HL-60/S4 treated with retinoic acid at 250 ng/mL for 4 days and 3 days (cell line): ENCODE measurements around the gene PLCB2.

Experiments used
- in situ Hi-C: fragments of 300-500 bp; cut with MboI; formaldehyde crosslinking; loops from 2 replicates; pipeline ENCODE4 v1.7.0; 2022; ENCODE audit warnings: low sequenced_read_pairs

PLCB2 gene

GRCh38 chr15:40342416-40343320, 34.9 kb upstream of the PLCB2 start:
- in situ Hi-C loops, result no loop called here

- in situ Hi-C loops, result no loop called here
Observed at GRCh38 chr15:40340740-40341400, 33.1 kb upstream of the PLCB2 start, which contains the start of gene CCDC9B. Gene CCDC9B, minus strand, starts transcription at chr15:40340939. Its CDS starts 120 bp downstream, at chr15:40340819.

- in situ Hi-C loops, result no loop called here
Observed at GRCh38 chr15:40340038-40340739, 32.5 kb upstream of the PLCB2 start.

GRCh38 chr15:40339621-40339945, 31.8 kb upstream of the PLCB2 start:
- in situ Hi-C loops, result no loop called here

- in situ Hi-C loops, result no loop called here
Observed at GRCh38 chr15:40338921-40339620, 31.3 kb upstream of the PLCB2 start.

- in situ Hi-C loops, result no loop called here
Observed at GRCh38 chr15:40338041-40338657, 30.4 kb upstream of the PLCB2 start.

- in situ Hi-C loops, result no loop called here
Observed at GRCh38 chr15:40337597-40337996, 29.9 kb upstream of the PLCB2 start.

- in situ Hi-C loops, result no loop called here
Observed at GRCh38 chr15:40336744-40337122, 29.0 kb upstream of the PLCB2 start.

GRCh38 chr15:40335938-40336743, 28.4 kb upstream of the PLCB2 start:
- in situ Hi-C loops, result no loop called here

- in situ Hi-C loops, result no loop called here
Observed at GRCh38 chr15:40334941-40335795, 27.4 kb upstream of the PLCB2 start.

GRCh38 chr15:40334541-40334940, 26.8 kb upstream of the PLCB2 start:
- in situ Hi-C loops, result no loop called here

GRCh38 chr15:40333922-40334492, 26.3 kb upstream of the PLCB2 start:
- in situ Hi-C loops, result no loop called here

GRCh38 chr15:40332113-40332781, 24.5 kb upstream of the PLCB2 start:
- in situ Hi-C loops, result no loop called here

- in situ Hi-C loops, result no loop called here
Observed at GRCh38 chr15:40331637-40332036, 23.9 kb upstream of the PLCB2 start.

GRCh38 chr15:40331026-40331425, 23.3 kb upstream of the PLCB2 start:
- in situ Hi-C loops, result no loop called here

- in situ Hi-C loops, result no loop called here
Observed at GRCh38 chr15:40330368-40330836, 22.7 kb upstream of the PLCB2 start.

- in situ Hi-C loops, result no loop called here
Observed at GRCh38 chr15:40329804-40330203, 22.1 kb upstream of the PLCB2 start.

- in situ Hi-C loops, result no loop called here
Observed at GRCh38 chr15:40328751-40329150, 21.0 kb upstream of the PLCB2 start.
